ENCODE measurements around the gene CFAP97D2.
"Not testable (repeated sequence)": the region's sequence is repeated elsewhere in the genome, so short reads cannot be mapped to it uniquely, and the experiment has no call there.

Gene CFAP97D2

DNA sequence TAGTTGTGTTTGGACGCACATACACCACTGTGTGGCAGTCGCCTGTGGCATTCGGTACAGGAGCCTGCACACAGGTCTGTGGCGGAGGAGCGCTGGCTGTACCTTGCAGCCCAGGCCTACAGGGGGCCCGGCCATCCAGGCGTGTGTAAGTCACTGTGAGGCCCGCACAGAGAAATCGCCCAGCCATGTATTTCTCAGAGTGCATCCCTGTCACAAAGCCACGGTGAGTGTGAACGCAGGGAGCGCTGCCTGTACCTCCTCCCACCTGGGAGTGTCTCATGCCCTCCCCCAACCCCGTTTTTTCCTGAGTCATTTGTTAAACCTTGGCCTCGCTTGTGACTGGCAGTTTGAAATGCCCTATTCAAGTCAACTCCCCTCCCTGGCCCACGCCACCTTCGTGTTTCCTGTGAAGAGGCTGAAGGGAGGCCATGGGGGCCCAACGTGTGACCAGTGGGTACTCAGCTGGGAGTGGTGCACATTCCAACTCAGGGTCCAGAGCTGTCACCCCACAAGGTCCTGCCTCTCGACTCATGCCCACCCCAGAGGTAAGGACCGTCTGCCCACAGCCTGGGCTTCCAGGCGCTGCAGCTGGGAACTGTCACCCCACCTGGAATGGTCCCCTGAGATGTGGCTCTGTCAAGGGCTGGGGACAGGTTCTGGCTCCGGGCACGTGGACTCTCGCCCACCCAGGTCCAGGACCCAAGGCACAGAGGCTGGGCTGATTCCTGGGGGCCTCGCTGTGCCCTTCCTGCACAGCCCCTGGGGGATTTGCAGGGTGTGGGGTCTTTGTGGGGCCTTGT, 35.1 kb upstream of the CFAP97D2 start:
- DNase-seq: no peak

GRCh38 chr13:114144606-114145244, 34.3 kb upstream of the CFAP97D2 start:
- DNase-seq: no peak

DNA sequence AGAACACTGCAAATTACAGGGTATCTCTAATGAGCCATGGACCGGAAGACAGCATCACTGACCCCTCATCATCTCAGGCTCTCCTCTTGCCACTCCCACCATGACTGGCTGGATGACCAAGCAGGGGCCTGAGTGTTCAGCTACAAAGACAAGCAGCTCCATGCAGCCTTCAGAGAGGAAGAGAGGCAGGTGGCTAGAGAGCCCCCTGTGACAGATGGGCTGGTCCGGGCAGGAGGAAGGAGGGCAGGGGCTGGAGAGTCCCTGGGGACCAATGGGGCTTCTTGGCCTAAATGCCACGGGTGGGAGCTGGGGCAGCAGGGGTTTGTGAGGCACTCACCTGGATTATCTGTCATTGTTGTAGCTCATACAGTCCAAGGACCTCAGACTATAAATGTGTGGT, 33.8 kb upstream of the CFAP97D2 start:
- no peak for DNase-seq

GRCh38 chr13:114145722-114146121, 33.3 kb upstream of the CFAP97D2 start:
- no peak for DNase-seq

GRCh38 chr13:114146173-114146572, 32.9 kb upstream of the CFAP97D2 start:
- DNase-seq: no peak

DNA sequence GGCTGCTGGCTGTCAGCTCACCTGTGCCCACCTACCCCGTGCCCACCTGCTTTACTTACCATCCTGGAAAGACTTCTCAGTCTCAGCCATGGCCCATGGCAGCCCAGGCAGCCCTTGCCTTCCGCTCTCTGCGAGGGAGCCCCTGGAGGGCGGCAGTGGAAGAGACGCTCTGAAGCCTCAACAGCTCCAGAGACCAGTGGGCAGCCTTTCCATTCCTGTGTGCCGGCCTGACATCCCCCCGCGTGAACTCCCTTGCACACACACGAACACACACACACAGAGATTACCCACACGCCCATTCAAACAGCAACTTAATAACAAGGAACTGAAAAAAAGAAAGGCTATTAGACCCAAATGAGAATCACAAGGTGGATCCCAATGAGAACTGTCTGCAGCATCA, 32.4 kb upstream of the CFAP97D2 start:
- no peak for DNase-seq

DNA sequence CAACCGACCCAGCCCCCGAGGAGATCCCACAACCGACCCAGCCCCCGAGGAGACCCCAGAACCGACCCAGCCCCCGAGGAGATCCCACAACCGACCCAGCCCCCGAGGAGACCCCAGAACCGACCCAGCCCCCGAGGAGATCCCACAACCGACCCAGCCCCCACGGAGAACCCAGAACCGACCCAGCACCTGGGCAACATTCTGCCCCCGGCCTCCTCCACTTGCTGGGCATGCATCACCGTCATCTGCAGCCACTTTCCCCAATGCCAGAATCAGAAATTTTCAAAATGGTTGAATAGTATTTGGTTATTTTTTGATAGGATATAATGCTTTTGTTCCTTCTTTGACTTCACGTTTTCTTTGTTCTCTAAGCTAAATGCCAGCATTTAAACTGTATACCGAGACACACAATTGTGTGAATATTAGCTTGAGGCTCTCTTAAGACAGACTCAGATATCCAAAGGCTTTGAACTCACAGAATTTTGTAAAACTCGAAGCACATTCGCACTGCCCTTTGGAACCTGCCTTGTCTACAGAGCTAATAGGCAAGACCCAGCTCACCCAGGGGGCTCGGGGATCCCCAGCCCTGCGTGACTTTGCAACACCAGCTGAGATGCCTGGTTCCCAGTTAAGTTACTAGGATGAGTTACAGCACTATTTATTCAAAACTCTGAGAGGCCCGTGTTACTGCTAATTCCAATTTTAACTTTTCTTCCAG, 31.1 kb upstream of the CFAP97D2 start:
- no peak for DNase-seq

GRCh38 chr13:114148521-114148855, 30.6 kb upstream of the CFAP97D2 start:
- DNase-seq: peak; percentile 55

- not testable (repeated sequence) for DNase-seq
Measured at GRCh38 chr13:114148886-114149285, 30.2 kb upstream of the CFAP97D2 start.

DNA sequence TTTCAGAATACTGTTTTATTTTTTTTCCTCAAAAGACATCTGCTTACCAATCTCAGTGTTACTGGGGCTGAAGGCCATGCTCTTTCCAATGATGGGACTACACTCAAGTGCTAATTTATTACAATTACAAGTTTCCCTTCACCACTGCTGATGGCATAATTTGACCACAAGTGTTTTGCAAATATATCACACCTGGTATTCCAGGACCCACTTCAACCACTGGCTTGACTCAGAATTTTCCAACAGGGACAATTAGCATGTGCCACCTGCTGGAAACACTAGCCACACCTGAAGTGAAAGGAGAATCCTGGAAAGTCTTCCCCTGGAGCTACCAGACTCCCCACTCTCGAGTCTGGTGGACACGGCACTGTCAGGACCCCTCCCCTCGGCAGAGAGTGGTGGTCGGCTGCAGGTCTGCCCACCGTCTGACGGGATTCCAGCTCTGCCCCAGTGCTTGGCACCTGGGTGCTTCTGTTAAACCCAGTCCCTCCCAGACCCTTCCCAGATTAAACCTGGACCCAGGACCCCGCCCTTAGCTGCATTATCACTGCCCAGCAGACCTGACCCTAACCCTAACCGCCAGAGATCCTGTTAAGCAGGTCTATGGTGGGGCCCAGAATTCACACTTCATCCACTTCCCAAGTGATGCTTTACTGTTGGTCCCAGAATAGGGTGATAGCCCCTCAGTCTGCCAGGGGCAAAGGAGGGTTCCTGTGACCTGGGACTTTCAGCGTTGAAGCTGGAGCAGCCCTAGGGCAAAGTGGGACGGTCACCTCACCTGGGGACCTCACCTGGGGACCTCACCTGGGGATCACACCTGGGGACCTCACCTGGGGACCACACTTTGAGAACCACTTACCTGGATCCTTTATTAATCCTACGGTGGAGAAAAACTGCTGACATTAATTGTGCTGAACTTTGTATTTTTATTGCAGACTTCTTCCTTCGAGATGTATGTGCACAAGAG, 29.0 kb upstream of the CFAP97D2 start:
- peak; percentile 95 for DNase-seq

DNA sequence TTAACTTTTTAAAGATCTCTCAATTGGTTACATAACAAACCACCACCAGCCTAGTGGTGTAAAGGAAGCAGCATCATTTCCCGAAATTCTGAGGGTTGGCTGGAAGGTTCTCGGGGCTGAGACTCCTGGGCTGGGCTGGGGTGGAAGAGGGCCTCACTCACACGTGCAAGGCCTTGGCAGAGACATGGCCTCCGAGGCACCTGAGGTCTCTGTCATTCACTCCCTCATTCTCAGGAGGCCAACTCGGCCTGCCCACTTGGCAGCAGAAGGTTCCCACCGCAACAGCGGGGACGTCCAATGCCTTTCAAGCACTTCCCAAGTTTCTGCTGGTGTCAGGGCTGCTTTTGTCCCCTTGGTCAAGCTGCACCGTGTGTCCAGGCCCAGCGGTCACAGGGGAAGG, 28.0 kb upstream of the CFAP97D2 start:
- no peak for DNase-seq

DNA sequence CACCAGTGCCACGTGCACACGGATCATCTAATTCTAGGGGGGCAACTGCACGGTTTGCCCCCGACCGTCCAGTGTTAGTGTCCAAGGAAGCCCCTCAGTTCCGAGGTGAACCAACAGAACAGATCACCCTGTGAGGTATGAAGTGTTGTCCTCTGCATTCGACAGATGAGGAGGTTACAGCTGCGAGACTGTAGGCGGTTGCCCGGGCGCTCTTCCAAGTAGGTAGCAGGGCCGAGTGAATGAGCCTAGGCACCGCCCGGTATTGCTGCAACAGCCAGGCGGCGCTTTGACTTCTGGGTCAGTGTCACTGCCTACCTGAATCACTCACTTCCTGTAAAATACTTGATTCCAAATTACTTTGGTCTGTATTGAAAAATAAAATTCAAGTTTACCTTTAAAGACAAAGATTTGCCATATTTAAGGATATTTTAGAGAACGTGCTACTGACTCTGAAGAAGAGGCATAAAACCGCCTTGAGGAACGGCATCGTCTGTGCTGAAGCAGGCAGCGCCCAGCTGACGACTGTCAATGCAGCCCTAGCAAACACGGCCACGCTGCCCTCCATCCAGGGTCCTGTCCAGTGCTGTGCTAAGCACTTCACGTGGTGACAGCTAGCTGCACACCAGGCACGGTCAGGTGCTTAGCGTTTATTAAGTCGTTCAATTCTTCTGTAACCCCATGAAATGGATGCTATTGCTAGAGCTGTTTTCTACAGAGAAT, 27.3 kb upstream of the CFAP97D2 start:
- DNase-seq: peak; percentile 25

- DNase-seq: no peak
Measured at GRCh38 chr13:114152285-114152645, 26.8 kb upstream of the CFAP97D2 start.

GRCh38 chr13:114152831-114153371, 26.2 kb upstream of the CFAP97D2 start:
- no peak for DNase-seq

GRCh38 chr13:114153485-114154080, 25.5 kb upstream of the CFAP97D2 start:
- DNase-seq: no peak

- DNase-seq: no peak
Measured at GRCh38 chr13:114154476-114154875, 24.6 kb upstream of the CFAP97D2 start.

DNA sequence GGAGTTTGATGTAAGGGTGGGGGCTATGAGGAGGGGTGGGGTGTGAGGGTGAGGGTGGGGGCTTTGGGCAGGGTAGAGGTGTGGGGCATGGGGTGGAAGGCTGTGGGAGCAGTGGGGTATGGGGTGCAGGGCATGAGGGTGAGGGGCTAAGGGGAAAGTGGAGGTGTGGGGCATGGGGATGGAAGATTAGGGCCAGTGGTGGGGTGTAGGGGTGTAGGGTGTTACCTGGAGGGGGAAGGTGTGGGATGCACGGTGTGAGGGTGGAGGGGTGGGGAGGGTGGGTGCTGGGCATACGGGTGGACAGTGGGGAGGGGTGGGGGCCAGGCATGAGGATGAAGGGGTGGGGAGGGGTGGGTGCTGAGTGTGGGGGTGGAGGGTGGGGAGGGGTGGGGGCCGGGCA, 23.7 kb upstream of the CFAP97D2 start:
- DNase-seq: no peak

- no peak for DNase-seq
Measured at GRCh38 chr13:114155926-114156883, 22.9 kb upstream of the CFAP97D2 start.

GRCh38 chr13:114157869-114158495, 21.1 kb upstream of the CFAP97D2 start:
- no peak for DNase-seq

All from NCI-H748 treated with DMSO at 0.1 percent for 48 hours (cell line).